ENCODE results near the gene UNC93A.
"Not testable (repeated sequence)": the region's sequence is repeated elsewhere in the genome, so short reads cannot be mapped to it uniquely, and the experiment has no call there.

UNC93A gene

DNA sequence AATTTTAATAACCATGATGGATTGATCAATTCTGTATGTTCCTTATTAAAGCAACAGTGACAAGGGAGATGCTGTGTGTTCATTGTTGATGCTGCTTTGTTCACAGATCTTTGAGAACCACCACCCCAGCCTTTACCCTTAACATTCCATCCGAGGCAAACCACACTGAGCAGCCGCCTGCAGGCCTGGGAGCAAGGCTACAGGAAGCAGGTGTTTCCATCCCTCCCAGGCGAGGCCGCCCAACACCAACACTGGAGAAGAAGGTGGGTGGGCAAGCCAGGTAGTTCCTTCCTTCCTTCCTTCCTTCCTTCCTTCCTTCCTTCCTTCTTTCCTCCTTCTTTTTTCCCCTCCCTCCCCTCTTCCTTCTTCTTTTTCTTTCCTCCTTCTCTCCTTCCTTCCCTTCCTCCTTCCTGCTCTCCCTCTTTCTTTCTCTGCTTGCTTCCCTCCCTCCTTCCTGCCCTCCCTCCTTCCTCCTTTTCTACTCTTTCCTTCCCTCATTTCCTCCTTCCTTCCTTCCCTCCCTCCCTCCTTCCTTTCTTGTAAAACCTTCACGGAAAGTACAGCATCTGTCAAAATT lies 47.5 kb downstream of the UNC93A start:
- in situ Hi-C loops (cut with MboI; ENCODE audit: low sequenced_read_pairs): no loop called here

GRCh38 chr6:167341038-167341583 lies 50.0 kb downstream of the UNC93A start:
- in situ Hi-C loops (cut with MboI; ENCODE audit: low sequenced_read_pairs): no loop called here

DNA sequence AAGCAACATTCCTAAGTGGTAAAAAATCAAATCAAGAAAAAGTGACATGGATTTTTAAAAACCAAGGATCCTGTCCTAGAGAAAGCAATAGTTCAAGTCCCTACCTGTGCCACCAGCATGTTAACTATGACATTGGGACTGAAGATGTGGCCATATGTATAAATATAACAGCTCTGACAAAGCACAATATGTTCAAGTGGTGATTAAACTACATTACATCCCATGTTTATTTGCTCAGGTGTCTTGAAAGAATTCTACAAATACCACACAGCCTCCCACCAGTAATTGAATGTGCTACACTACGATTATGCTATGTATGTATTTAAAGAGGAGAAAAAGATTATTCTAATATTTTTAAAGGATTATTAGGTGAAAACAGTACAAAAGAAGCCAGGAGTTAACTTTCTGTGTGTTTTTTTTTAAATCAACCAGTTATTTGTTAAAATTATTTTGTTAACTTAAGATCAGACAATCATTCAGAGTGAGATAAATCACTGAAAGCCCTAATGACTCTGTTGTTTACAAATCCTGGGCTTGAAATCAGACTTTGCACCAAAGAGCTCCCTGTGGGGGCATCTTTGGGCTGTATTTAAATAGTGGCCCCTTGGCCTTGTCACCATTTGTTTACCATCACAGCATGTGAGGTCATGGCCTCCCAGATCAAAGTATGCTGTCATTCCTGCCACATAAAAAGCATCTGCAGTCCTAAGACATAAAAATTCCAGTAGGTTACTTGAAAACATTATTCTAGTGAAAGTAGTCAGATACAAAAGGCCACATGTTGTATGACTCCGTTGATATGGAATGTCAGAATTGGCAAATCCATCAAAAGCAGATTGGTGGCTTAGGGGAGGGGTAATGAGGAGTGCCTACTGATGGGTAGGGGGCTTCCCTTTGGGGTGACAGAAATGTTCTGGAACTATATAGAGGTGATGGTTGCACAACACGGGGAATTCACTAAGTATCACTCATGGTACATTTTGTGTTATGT lies 50.8 kb downstream of the UNC93A start:
- in situ Hi-C loops (cut with MboI; ENCODE audit: low sequenced_read_pairs): no loop called here

- in situ Hi-C loops (cut with MboI; ENCODE audit: low sequenced_read_pairs): no loop called here
Observed at GRCh38 chr6:167342879-167343610, 51.9 kb downstream of the UNC93A start.

DNA sequence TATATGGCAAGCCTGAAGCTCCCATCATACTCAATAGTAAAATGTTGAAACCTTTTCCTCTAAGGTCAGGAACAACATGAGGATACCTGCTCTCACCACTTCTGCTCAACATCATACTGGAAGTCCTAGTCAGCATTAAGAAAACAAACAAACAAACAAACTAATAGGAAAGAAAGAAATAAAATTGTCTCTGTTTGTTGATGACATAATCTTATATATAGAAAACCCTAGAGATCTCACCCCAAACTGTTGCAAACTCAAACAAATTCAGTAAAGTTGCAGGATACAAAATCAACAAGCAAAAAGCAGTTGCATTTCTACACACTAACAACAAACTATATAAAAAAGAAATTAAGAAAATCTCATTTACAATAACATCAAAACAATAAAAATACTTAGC lies 54.2 kb downstream of the UNC93A start:
- in situ Hi-C loops (cut with MboI; ENCODE audit: low sequenced_read_pairs): no loop called here

- in situ Hi-C loops (cut with MboI; ENCODE audit: low sequenced_read_pairs): no loop called here
Observed at GRCh38 chr6:167345960-167346359, 54.8 kb downstream of the UNC93A start.

- in situ Hi-C loops (cut with MboI; ENCODE audit: low sequenced_read_pairs): no loop called here
Observed at GRCh38 chr6:167347226-167347625, 56.1 kb downstream of the UNC93A start.

DNA sequence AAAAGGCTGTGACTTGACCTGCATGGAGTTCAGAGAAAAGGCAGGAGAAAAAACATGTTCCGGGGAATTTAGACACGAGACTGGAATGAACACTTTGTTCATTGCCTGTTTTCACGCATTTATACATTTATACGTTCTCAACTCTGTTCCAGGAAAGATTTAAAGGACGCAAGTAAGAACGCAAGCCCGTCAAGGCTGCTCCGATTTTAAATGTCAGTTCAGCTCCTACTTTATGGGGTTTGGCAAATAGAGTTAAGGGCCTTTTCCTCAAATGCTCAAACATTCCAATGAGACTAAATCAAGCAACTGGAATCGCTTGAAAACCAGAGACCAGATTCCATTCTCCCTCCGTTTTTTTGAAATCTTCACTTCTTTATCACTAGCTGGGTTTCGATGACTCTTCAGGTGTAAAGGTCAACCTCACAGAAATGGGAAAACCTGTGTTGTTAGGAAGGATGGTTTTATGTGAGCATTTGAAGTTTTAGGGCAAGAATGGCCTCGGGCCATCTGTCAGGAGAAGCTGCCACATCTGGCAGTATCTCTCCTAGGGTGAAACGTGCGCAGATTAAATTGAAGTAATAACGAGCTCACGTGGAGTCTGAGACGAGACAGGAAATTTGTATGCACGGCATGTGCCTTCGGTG lies 58.6 kb downstream of the UNC93A start:
- in situ Hi-C loops (cut with MboI; ENCODE audit: low sequenced_read_pairs): no loop called here

- in situ Hi-C loops (cut with MboI; ENCODE audit: low sequenced_read_pairs): no loop called here
Observed at GRCh38 chr6:167350275-167350696, 59.2 kb downstream of the UNC93A start.

- in situ Hi-C loops (cut with MboI; ENCODE audit: low sequenced_read_pairs): no loop called here
Observed at GRCh38 chr6:167350731-167351655, 59.9 kb downstream of the UNC93A start.

- in situ Hi-C loops (cut with MboI; ENCODE audit: low sequenced_read_pairs): no loop called here
Observed at GRCh38 chr6:167351656-167352345, 60.7 kb downstream of the UNC93A start.

- in situ Hi-C loops (cut with MboI; ENCODE audit: low sequenced_read_pairs): no loop called here
Observed at GRCh38 chr6:167356874-167357273, 65.8 kb downstream of the UNC93A start.

DNA sequence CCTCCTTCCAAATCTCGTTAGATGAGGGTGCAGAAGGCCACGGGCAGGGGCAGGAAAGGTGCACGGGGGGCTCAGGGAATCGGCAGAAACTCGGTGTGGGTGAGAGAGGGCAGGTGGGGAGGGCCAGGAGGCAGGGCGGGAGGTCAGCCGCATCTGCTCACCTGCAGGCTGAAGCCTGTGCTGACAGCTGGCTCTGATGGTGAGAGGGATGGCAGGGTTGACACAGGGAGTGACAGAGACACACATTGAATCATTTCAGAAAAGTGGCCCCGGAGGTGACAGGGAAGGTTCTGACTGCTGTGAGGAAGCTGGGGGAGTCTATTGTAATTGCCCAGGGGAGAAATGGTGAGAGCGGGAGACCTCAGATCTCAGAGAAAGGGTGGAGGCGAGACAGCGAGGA lies 67.3 kb downstream of the UNC93A start:
- in situ Hi-C loops (cut with MboI; ENCODE audit: low sequenced_read_pairs): not testable (repeated sequence)

GRCh38 chr6:167361170-167361569 lies 70.1 kb downstream of the UNC93A start:
- in situ Hi-C loops (cut with MboI; ENCODE audit: low sequenced_read_pairs): not testable (repeated sequence)

Data from hTERT RPE-1 (cell line).